NOMO-1 treated with DMSO at 0.1 percent for 48 hours (cell line): Measurements from ENCODE around the gene ST14.
"Not testable (repeated sequence)": the region's sequence is repeated elsewhere in the genome, so short reads cannot be mapped to it uniquely, and the experiment has no call there.

Source experiments
- DNase-seq: peaks from one replicate; lab custom pipeline; 2025; ENCODE audit not compliant: unreplicated experiment; lab: John Stamatoyannopoulos, UW

ST14 gene

DNA sequence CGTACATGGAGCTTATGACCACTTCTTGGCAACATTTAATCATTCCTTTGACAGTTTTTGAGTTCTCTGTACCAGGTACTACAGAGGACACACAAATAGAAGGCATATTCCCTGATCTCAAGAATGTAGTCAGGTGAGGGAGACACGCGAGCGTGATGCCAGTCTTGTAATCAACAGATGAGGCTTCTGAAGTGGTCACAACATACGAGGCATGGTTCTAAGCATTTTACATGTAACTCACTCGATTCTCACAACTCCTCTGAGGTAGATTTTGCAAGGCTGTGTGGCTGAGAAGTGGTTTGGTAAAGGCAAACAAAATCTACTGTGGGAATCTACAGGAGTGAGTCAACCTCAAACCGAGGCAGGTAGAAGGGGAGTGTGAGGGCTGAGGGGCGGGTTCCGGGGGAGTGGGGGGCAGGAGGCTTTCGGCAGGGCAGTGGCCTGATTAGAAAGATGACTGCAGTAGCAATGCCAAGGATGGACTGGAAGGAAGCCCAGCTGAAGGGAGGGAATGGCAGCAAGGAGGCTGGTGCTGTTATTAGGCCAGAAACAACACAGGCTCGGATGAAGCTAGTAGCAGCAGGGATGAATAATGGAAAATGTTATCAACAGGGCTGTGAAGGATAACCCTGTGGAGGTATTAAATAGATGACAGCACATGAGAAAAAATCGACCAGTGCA, 63.8 kb downstream of the ST14 start:
- DNase-seq, result no peak

- DNase-seq, result no peak
These were observed 67.8 kb downstream of the ST14 start for GRCh38 chr11:130227373-130227772.

- DNase-seq, result not testable (repeated sequence)
These were observed 73.9 kb downstream of the ST14 start for GRCh38 chr11:130233486-130233885.

DNA sequence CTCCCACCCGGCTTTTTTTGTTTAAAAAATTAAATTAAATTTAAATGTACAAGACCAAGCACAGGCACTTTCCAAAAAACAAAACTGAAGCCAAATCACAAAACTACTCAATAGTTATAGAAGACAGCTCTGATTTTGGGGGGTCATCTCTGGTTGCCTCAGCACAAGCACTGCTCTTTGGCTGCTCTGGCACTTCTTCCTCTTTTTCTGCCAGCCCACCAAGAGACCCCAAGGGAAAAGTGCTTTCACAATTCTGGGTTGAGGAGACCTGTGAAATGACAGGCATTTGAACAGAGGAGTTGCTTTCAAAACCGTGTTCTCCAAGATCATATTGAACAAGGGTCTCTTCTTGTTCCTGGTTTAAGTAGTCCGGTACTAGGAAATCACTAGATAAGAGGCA, 74.3 kb downstream of the ST14 start:
- not testable (repeated sequence) for DNase-seq

GRCh38 chr11:130234315-130234714, 74.7 kb downstream of the ST14 start:
- no peak for DNase-seq

DNA sequence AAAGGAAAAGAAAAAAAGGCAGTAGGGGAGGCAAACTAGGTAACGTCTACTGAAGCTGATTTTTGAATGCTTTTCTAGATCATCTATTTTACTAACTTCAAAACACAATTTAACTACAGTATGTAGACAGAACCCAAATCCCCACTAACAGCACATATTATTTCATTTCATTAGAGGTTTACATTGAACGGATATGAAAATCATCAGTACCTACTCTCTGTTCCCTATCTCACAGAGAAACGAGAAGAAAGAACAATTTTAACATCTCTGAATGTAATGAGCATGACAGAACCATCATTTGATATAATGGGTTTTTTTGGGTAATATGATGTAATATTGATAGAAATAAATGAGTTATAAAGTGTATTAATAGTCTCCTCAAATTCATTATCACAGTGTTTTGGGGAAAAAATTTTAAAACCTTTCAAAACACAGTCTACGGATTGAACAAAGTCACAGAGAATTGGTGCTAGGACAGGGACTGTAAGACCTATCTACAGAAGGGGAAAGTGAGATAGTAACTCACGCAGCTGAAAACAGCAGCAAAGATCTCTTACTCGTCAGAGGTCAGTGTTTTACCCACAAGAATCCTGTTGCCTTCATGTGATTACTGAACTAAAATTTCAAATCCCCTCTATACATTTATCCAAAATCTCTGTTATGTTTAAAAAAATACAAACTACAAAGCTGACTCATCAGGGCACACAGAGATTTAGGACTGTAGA, 77.9 kb downstream of the ST14 start:
- no peak for DNase-seq

DNA sequence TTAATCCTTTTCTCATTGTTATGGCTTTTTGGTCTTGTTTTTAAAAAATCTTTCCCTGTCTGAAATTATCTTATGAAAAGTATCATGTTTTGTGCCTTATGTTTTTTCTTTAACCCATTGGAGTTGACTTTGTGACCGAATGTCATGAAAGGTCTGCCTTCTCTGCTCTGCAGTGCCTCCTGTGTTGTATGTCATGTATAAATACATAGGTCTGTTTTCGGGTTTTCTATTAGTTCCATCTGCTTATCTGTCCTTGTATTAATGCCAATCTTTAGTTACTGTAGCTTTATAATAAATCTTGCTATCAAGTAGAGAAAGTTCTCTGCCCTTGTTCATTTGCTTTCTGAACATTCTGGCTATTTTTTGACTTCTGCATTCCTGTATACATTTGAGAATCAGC, 82.1 kb downstream of the ST14 start:
- DNase-seq, result no peak

- no peak for DNase-seq
These were observed 84.2 kb downstream of the ST14 start for GRCh38 chr11:130243816-130244215.

- no peak for DNase-seq
These were observed 85.3 kb downstream of the ST14 start for GRCh38 chr11:130244848-130245247.

GRCh38 chr11:130245375-130245774, 85.8 kb downstream of the ST14 start:
- not testable (repeated sequence) for DNase-seq

- DNase-seq, result no peak
These were observed 86.7 kb downstream of the ST14 start for GRCh38 chr11:130246270-130246669.

- no peak for DNase-seq
These were observed 87.2 kb downstream of the ST14 start for GRCh38 chr11:130246738-130247137.

- no peak for DNase-seq
These were observed 87.7 kb downstream of the ST14 start for GRCh38 chr11:130247319-130247718.

DNA sequence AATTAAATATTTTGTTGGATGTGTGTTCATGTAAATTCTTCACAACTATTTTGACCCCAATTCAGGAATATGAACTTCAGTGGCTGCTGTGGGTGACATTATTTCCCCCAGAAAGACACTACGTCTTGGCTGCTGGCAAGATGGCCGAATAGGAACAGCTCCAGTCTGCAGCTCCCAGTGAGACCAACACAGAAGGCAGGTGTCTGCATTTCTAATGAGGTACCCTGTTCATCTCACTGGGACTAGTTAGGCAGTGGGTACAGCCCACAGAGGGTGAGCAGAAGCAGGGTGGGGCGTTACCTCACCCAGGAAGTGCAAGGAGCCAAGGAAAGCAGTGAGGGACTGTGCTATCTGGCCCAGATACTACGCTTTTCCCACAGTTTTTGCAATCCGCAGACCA, 89.8 kb downstream of the ST14 start:
- DNase-seq, result no peak

- DNase-seq, result not testable (repeated sequence)
These were observed 90.3 kb downstream of the ST14 start for GRCh38 chr11:130249929-130250328.

- not testable (repeated sequence) for DNase-seq
These were observed 92.2 kb downstream of the ST14 start for GRCh38 chr11:130251763-130252162.
